ENCODE data around the gene WNT3. TPM values are rescaled to one million over a fixed set of nuclear protein-coding genes. Genes with fewer than 3 reads are reported as not detected.

WNT3 gene
- total RNA-seq, 1 experiment from 2014 or later: 5.5 TPM

DNA sequence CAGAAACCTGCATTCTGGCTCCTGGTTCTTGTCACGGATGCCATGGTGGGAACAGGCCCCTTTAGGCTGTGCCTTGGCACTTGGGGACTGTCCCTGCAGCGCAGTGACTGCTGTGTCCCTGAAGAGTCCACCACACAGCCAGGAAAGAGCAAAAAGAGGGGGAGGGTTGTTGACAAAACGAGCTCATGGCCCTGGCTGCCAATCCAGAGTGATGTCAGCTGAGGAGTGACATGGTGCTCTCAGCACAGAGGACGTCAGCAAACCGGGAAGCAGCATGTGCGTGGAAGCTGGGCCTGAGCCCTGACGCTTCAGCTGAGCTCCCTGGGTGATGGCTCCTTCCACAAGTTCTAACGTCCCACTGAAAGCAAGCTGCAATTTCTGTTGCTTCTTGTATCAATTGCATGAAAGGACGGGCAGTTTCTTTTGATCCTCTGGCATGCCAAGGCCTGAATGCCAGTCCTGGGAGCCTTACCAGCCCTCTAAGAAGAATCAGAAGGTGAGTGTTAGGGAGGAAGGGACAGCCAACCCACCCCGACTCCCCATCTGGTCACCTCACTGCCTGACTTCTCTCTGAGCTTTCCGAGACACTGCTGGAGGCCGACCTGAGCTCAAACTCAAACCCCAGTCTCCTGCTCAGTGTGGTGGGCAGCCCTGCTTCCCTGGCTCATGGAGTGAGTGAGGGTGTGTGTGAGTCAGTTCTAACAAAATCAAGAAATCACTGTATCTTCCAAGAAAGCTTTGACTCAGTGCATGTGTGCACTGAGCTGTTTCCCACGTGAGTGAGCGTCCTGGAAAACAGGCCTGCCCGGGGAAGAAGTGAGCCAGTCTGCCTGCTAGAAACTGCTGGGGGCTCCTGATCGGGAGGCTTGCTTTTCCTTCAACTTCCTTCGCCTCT lies 14.7 kb upstream of the WNT3 start:
- POLR2A ChIA-PET: no interaction called here

More for the DNA sequence above, 14.7 kb upstream of the WNT3 start:
- ATAC-seq (no peak), DNase-seq (ENCODE audit: low read depth, low spot score) (no peak)
- TF ChIP-seq ELF1 (IDR thresholded peaks at IDR 0.05; ENCODE audit: borderline replicate concordance, low read depth) (no peak), ZNF274 (IDR thresholded peaks at IDR 0.05; ENCODE audit: low read depth, low read length) (no peak), MAX (IDR thresholded peaks at IDR 0.05) (no peak), ZFX (IDR thresholded peaks at IDR 0.05) (no peak), FOSL1 (IDR thresholded peaks at IDR 0.05; ENCODE audit: low read depth) (no peak), ZBTB33 (IDR thresholded peaks at IDR 0.05; ENCODE audit: extremely low read depth, insufficient replicate concordance, low read length) (no peak), SIN3A (IDR thresholded peaks at IDR 0.05; ENCODE audit: low read depth) (no peak), RAD21 (IDR thresholded peaks at IDR 0.05; ENCODE audit: low read depth) (no peak)
- TF ChIP-seq, protein P1, sequence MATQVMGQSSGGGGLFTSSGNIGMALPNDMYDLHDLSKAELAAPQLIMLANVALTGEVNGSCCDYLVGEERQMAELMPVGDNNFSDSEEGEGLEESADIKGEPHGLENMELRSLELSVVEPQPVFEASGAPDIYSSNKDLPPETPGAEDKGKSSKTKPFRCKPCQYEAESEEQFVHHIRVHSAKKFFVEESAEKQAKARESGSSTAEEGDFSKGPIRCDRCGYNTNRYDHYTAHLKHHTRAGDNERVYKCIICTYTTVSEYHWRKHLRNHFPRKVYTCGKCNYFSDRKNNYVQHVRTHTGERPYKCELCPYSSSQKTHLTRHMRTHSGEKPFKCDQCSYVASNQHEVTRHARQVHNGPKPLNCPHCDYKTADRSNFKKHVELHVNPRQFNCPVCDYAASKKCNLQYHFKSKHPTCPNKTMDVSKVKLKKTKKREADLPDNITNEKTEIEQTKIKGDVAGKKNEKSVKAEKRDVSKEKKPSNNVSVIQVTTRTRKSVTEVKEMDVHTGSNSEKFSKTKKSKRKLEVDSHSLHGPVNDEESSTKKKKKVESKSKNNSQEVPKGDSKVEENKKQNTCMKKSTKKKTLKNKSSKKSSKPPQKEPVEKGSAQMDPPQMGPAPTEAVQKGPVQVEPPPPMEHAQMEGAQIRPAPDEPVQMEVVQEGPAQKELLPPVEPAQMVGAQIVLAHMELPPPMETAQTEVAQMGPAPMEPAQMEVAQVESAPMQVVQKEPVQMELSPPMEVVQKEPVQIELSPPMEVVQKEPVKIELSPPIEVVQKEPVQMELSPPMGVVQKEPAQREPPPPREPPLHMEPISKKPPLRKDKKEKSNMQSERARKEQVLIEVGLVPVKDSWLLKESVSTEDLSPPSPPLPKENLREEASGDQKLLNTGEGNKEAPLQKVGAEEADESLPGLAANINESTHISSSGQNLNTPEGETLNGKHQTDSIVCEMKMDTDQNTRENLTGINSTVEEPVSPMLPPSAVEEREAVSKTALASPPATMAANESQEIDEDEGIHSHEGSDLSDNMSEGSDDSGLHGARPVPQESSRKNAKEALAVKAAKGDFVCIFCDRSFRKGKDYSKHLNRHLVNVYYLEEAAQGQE (IDR thresholded peaks at IDR 0.05; ENCODE audit: low read depth): no peak
- no peak overlapping the region for H3K27ac ChIP-seq (ENCODE audit: low read depth, low read length)
- ChIA-PET CTCF (interaction anchor here (1.7 kb wide), 1 partner anchor 11 kb away, joined by 8 read pairs; no protein-coding TSS in a partner anchor), RAD21 (ENCODE audit: low non-redundant PET in 1 of 2, low total read pairs in 2 of 2, uncharacterized antibody in 2 of 2, unreplicated experiment in 2 of 2) (no interaction called here)
- H3K9ac ChIP-seq (ENCODE audit: low read length): no peak overlapping the region
- no peaks in the 10 kb centered on the region for H4K20me1 ChIP-seq (ENCODE audit: insufficient read depth)
- no TSS peak for BruUV-seq (replicated peaks)
- H2AFZ ChIP-seq (ENCODE audit: low read depth, low read length, poor library complexity, severe bottlenecking): no peak overlapping the region
- no peak overlapping the region for H3K4me2 ChIP-seq (ENCODE audit: low read length)
- H3K9me3 ChIP-seq (ENCODE audit: control insufficient read depth in 1 of 2, insufficient read depth in 1 of 2, low read depth in 1 of 2, low read length in 2 of 2): no peaks in the 10 kb centered on the region
- no peaks in the 10 kb centered on the region for H3K27me3 ChIP-seq (ENCODE audit: insufficient read depth, low read length)
- no peak overlapping the region for H3K4me3 ChIP-seq (replicated peaks in 1 of 2; ENCODE audit: low read depth in 1 of 2, low read length in 2 of 2)
- no peaks in the 10 kb centered on the region for H3K36me3 ChIP-seq (ENCODE audit: control insufficient read depth in 1 of 2, insufficient read depth in 2 of 2, low read length in 2 of 2)
- intact Hi-C loops (cut with micrococcal nuclease): no loop called here
- H3K79me2 ChIP-seq (ENCODE audit: insufficient read depth, low read length): no peaks in the 10 kb centered on the region
- peaks cover 3 to 7% of the 10 kb centered on the region in 2 experiments; a peak in 3 of 4 replicates for H3K4me1 ChIP-seq (ENCODE audit: control insufficient read depth in 1 of 2, insufficient read depth in 2 of 2, low read length in 2 of 2)
- H3K9me2 ChIP-seq (ENCODE audit: insufficient read depth): no peaks in the 10 kb centered on the region

Measured in HCT116 (cell line).